Prostate gland (tissue), 2 donors: ENCODE data around the gene ATP2A1.

Experiments
- CTCF ChIP-seq, 4 experiments: fragments of 200-600 bp in 2 of 4; fragments of 450-650 bp in 2 of 4; sonication (generic) in 2 of 4; IDR thresholded peaks; 1 replicate in 3 of 4; 2 replicates in 1 of 4; pipeline ENCODE4 v1.5.1; 2016 to 2019; ENCODE audit warnings: antibody characterized with exemption in 4 of 4, mild to moderate bottlenecking in 2 of 4, moderate library complexity in 2 of 4
- POLR2AphosphoS5 ChIP-seq: sonication (generic); formaldehyde crosslinking; IDR thresholded peaks from one replicate; pipeline ENCODE4 v1.6.1; 2017; ENCODE audit warnings: antibody characterized with exemption

GRCh38 chr16:28872952-28873351 is 5.3 kb upstream of the ATP2A1 start:
- no peak for TF ChIP-seq POLR2AphosphoS5
- TF ChIP-seq CTCF (IDR thresholded peaks at IDR 0.05) = no peak
